HCT116 (cell line): ENCODE results near the gene COA3. TPM values are rescaled to one million over a fixed set of nuclear protein-coding genes. Genes with fewer than 3 reads are reported as not detected.

Experiments
- ATAC-seq: fragments of 200-7000 bp; cut with Tn5 transposase; 2 replicates; pipeline ENCODE4 v1.9.1; 2020; ENCODE audit warnings: mild to moderate bottlenecking, moderate library complexity
- BruUV-seq: library from RNA; stranded (reverse); fragments of 400-500 nt; replicated peaks from 2 replicates; lab custom pipeline; 2021; lab: Mats Ljungman, UMichigan
- CTCF ChIA-PET: fragments of 300-600 bp; sonication (Branson Sonifier 250); formaldehyde crosslinking; loops from one replicate; lab custom pipeline; 2021; ENCODE audit warnings: antibody characterized with exemption; lab: Charles Lee
- POLR2A ChIA-PET: fragments of 300-600, 350-600 bp; sonication (Branson Sonifier 250); formaldehyde crosslinking; loops from one replicate; lab custom pipeline; 2021; ENCODE audit warnings: antibody characterized with exemption; lab: Charles Lee
- RAD21 ChIA-PET, 2 experiments: fragments of 300-600 bp; sonication (Branson Sonifier 250); formaldehyde crosslinking; loops; one replicate each; lab custom pipeline; 2023; ENCODE audit warnings: low total read pairs in 2 of 2; ENCODE audit not compliant: uncharacterized antibody in 2 of 2, unreplicated experiment in 2 of 2, low non-redundant PET in 1 of 2; lab: Charles Lee
- DNase-seq: peaks from one replicate; pipeline ENCODE4 v3.0.0-alpha.2; 2010; ENCODE audit warnings: low read depth, low spot score
- H2AFZ ChIP-seq: fragments of 200-600 bp; shearing (Covaris generic), sonication (generic); 2 replicates; pipeline ENCODE4 v1.6.1; 2017; ENCODE audit warnings: low read depth, mixed run types, mixed read lengths, antibody characterized with exemption, low read length; ENCODE audit not compliant: poor library complexity, severe bottlenecking
- H3K27ac ChIP-seq: 2 replicates; pipeline ENCODE4 v1.5.1; 2012; ENCODE audit warnings: low read depth, low read length
- H3K27me3 ChIP-seq: fragments of 200-600 bp; sonication (generic); 2 replicates; pipeline ENCODE4 v1.6.1; 2016; ENCODE audit warnings: mixed run types, low read length, mixed read lengths; ENCODE audit not compliant: insufficient read depth
- H3K36me3 ChIP-seq, 2 experiments: fragments of 200-500 bp in 1 of 2; fragments of 200-600 bp in 1 of 2; sonication (Bioruptor generic) in 1 of 2; sonication (generic) in 1 of 2; 2 replicates each; pipeline versions ENCODE4 v1.5.1 to v1.6.1; 2014 to 2016; ENCODE audit warnings: low read length in 2 of 2, inconsistent platforms in 1 of 2, mixed read lengths in 1 of 2, mixed run types in 1 of 2; ENCODE audit not compliant: insufficient read depth in 2 of 2, control insufficient read depth in 1 of 2
- H3K4me1 ChIP-seq, 2 experiments: fragments of 200-600 bp in 1 of 2; sonication (generic) in 1 of 2; 2 replicates each; pipeline versions ENCODE4 v1.5.1 to v1.6.1; 2012 to 2017; ENCODE audit warnings: low read length in 2 of 2, inconsistent platforms in 1 of 2, mild to moderate bottlenecking in 1 of 2, mixed read lengths in 1 of 2, mixed run types in 1 of 2, moderate library complexity in 1 of 2; ENCODE audit not compliant: insufficient read depth in 2 of 2, control insufficient read depth in 1 of 2
- H3K4me2 ChIP-seq: fragments of 200-600 bp; sonication (generic); 2 replicates; pipeline ENCODE4 v1.6.1; 2017; ENCODE audit warnings: mixed run types, low read length, mixed read lengths
- H3K4me3 ChIP-seq, 2 experiments: fragments of 200-600 bp in 1 of 2; sonication (generic) in 1 of 2; replicated peaks in 1 of 2; 2 replicates each; pipeline ENCODE4 v1.5.1; 2011 to 2016; ENCODE audit warnings: low read length in 2 of 2, control low read depth in 1 of 2, low read depth in 1 of 2, mild to moderate bottlenecking in 1 of 2, mixed read lengths in 1 of 2, mixed run types in 1 of 2
- H3K79me2 ChIP-seq: fragments of 200-600 bp; sonication (generic); 2 replicates; pipeline ENCODE4 v1.6.1; 2017; ENCODE audit warnings: mild to moderate bottlenecking, mixed run types, low read length, moderate library complexity, mixed read lengths; ENCODE audit not compliant: insufficient read depth
- H3K9ac ChIP-seq: fragments of 200-600 bp; sonication (generic); 2 replicates; pipeline ENCODE4 v1.6.1; 2016; ENCODE audit warnings: low read length, mixed read lengths
- H3K9me2 ChIP-seq: fragments of 200-600 bp; sonication (generic), shearing (Covaris generic); 2 replicates; pipeline ENCODE4 v1.6.1; 2017; ENCODE audit warnings: mixed run types, mild to moderate bottlenecking, moderate library complexity; ENCODE audit not compliant: insufficient read depth
- H3K9me3 ChIP-seq, 2 experiments: fragments of 200-500 bp in 1 of 2; fragments of 200-600 bp in 1 of 2; sonication (Bioruptor generic) in 1 of 2; sonication (generic) in 1 of 2; 2 replicates each; pipeline ENCODE4 v1.6.1; 2014 to 2017; ENCODE audit warnings: low read length in 2 of 2, mixed read lengths in 2 of 2, inconsistent platforms in 1 of 2, low read depth in 1 of 2, mild to moderate bottlenecking in 1 of 2, mixed run types in 1 of 2, moderate library complexity in 1 of 2; ENCODE audit not compliant: control insufficient read depth in 1 of 2, insufficient read depth in 1 of 2
- H4K20me1 ChIP-seq: fragments of 200-600 bp; sonication (generic), shearing (Covaris generic); 2 replicates; pipeline ENCODE4 v1.6.1; 2017; ENCODE audit warnings: mixed run types, mild to moderate bottlenecking, moderate library complexity; ENCODE audit not compliant: insufficient read depth
- CEBPB ChIP-seq: IDR thresholded peaks from 2 replicates; pipeline ENCODE4 v1.6.1; 2012; ENCODE audit warnings: low read depth
- EGR1 ChIP-seq: IDR thresholded peaks from 2 replicates; pipeline ENCODE4 v1.6.1; 2012; ENCODE audit warnings: low read depth
- EZH2phosphoT487 ChIP-seq: fragments of 200-600 bp; IDR thresholded peaks from 2 replicates; pipeline ENCODE4 v1.6.1; 2018; ENCODE audit warnings: antibody characterized with exemption, borderline replicate concordance
- POLR2AphosphoS5 ChIP-seq: IDR thresholded peaks from 2 replicates; pipeline ENCODE4 v1.6.1; 2011; ENCODE audit warnings: mild to moderate bottlenecking, low read depth, low read length, moderate library complexity
- RAD21 ChIP-seq: IDR thresholded peaks from 2 replicates; pipeline ENCODE4 v1.6.1; 2012; ENCODE audit warnings: low read depth, mild to moderate bottlenecking
- intact Hi-C: fragments of 100-400 bp; cut with micrococcal nuclease; formaldehyde crosslinking; loops from 2 replicates; pipeline ENCODE4 v1.10.0; 2022
- total RNA-seq: library from RNA; stranded (reverse); gene quantifications from one replicate; pipeline ENCODE4 v1.2.1, GENCODE V29; 2021; ENCODE audit not compliant: unreplicated experiment
- TF ChIP-seq, protein P1 (sequence below), 3 experiments: fragments of 200-600 bp in 1 of 3; sonication (generic) in 1 of 3; IDR thresholded peaks in 2 of 3; conservative IDR thresholded peaks in 1 of 3; 2 replicates each; pipeline ENCODE4 v1.5.1; 2012 to 2017; ENCODE audit warnings: low read depth in 2 of 3, low read length in 2 of 3, antibody characterized with exemption in 1 of 3, borderline replicate concordance in 1 of 3, control low read depth in 1 of 3, mild to moderate bottlenecking in 1 of 3, mixed read lengths in 1 of 3, mixed run types in 1 of 3, moderate library complexity in 1 of 3; ENCODE audit not compliant: insufficient read depth in 1 of 3

COA3 gene
- total RNA-seq, 1 experiment from 2014 or later, result 37.1 TPM

DNA sequence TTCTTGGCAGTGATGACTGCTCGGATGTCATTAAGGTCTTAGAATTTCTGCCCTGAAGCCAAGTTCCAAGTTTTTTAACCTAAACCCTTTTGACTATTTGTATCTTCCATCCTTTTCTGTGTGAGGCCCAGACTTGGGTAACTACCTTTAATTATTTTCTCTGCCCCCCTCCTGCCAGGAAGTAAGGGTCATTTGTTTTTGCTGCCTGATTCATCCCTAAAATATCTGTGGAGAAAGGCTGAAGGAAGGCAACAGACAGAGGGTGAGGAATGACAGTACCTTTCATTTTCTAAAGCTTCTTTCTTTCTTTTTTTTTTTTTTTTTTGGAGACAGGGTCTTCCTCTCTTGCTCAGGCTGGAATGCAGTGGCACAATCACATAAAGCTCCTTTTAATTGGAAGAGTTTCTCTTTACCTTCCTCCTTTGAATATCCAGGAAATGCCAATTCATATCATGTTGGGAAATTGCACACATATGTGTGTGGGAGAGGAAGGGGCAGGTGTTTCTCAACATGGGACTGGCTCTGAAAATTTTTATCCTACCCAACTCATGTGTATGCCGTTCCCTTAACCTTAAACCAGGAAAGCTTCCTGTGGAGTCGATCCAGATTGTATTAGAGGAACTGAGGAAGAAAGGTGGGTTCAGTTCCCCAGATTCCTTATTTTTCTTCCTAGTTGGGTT, 24.3 kb downstream of the COA3 start:
- Histone ChIP-seq H3K9ac (peak overlapping the region; percentile 82), H3K36me3 (peaks cover 8 to 20% of the 10 kb centered on the region in 2 experiments), H3K4me1 (peaks cover 8 to 12% of the 10 kb centered on the region in 2 experiments; a peak in 2 of 4 replicates), H3K4me3 (peak overlapping the region; percentile 85 to 99), H2AFZ (no peak overlapping the region), H3K9me3 (no peaks in the 10 kb centered on the region), H3K27me3 (no peaks in the 10 kb centered on the region), H4K20me1 (no peaks in the 10 kb centered on the region), H3K9me2 (no peaks in the 10 kb centered on the region), H3K4me2 (peak overlapping the region; percentile 74), H3K79me2 (peaks cover 19% of the 10 kb centered on the region), H3K27ac (peak overlapping the region; percentile 65)
- DNase-seq, result no peak
- intact Hi-C loops, result no loop called here
- no TSS peak for BruUV-seq
- POLR2A ChIA-PET, result interaction anchor here (0.6 kb wide), 1 partner anchor 48 kb away, joined by 3 read pairs; no protein-coding TSS in a partner anchor
- RAD21 ChIA-PET, result no interaction called here
- CTCF ChIA-PET, result interaction anchor here (3.6 kb wide), 1 partner anchor 11 kb away, joined by 24 read pairs; no protein-coding TSS in a partner anchor
- TF ChIP-seq RAD21 (no peak), EGR1 (no peak), EZH2phosphoT487 (no peak), POLR2AphosphoS5 (no peak), CEBPB (no peak)
- TF ChIP-seq, protein P1, sequence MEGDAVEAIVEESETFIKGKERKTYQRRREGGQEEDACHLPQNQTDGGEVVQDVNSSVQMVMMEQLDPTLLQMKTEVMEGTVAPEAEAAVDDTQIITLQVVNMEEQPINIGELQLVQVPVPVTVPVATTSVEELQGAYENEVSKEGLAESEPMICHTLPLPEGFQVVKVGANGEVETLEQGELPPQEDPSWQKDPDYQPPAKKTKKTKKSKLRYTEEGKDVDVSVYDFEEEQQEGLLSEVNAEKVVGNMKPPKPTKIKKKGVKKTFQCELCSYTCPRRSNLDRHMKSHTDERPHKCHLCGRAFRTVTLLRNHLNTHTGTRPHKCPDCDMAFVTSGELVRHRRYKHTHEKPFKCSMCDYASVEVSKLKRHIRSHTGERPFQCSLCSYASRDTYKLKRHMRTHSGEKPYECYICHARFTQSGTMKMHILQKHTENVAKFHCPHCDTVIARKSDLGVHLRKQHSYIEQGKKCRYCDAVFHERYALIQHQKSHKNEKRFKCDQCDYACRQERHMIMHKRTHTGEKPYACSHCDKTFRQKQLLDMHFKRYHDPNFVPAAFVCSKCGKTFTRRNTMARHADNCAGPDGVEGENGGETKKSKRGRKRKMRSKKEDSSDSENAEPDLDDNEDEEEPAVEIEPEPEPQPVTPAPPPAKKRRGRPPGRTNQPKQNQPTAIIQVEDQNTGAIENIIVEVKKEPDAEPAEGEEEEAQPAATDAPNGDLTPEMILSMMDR (IDR thresholded peaks at IDR 0.05 in 2 of 3, conservative IDR thresholded peaks at IDR 0.05 in 1 of 3; ENCODE audit: borderline replicate concordance in 1 of 3, insufficient read depth in 1 of 3, low read depth in 2 of 3, low read length in 2 of 3), result no peak
- ATAC-seq, result no peak
